Measurements from ENCODE around the gene FRS2.

GRCh38 chr12:69431591-69432222, 38.5 kb upstream of the FRS2 start:
- TF ChIP-seq POLR2AphosphoS5 (IDR thresholded peaks at IDR 0.05), result no peak
- TF ChIP-seq CTCF (IDR thresholded peaks at IDR 0.05; ENCODE audit: poor library complexity, severe bottlenecking), result no peak
- no peak for TF ChIP-seq MXI1 (conservative IDR thresholded peaks at IDR 0.05; ENCODE audit: poor library complexity, severe bottlenecking)

Measured in neural cell (in vitro differentiated cells).